GM21737 (cell line): ENCODE data around the gene DIP2C.
"Not testable (repeated sequence)": the region's sequence is repeated elsewhere in the genome, so short reads cannot be mapped to it uniquely, and the experiment has no call there.

Experiments
- ATAC-seq: cut with Tn5 transposase; IDR thresholded peaks from one replicate; pipeline ENCODE4 v1.9.1; 2021; ENCODE audit warnings: mild to moderate bottlenecking, moderate library complexity; ENCODE audit not compliant: unreplicated experiment

Gene DIP2C

GRCh38 chr10:697097-697875 is 7.8 kb upstream of the DIP2C start:
- no peak for ATAC-seq

- no peak for ATAC-seq
Measured at GRCh38 chr10:695396-695795, 5.9 kb upstream of the DIP2C start.

GRCh38 chr10:693506-693905 is 4.0 kb upstream of the DIP2C start:
- no peak for ATAC-seq

- no peak for ATAC-seq
Measured at GRCh38 chr10:692682-693351, 3.3 kb upstream of the DIP2C start.

GRCh38 chr10:691216-691615 is 1.7 kb upstream of the DIP2C start:
- no peak for ATAC-seq

GRCh38 chr10:690372-691161 is 1.1 kb upstream of the DIP2C start:
- ATAC-seq: no peak

- no peak for ATAC-seq
Measured at GRCh38 chr10:689121-689451, 382 bp downstream of the DIP2C start.

- no peak for ATAC-seq
Measured at GRCh38 chr10:688312-689120, 952 bp downstream of the DIP2C start.

GRCh38 chr10:687583-688311 is 1.7 kb downstream of the DIP2C start:
- no peak for ATAC-seq

GRCh38 chr10:686155-686931 is 3.1 kb downstream of the DIP2C start:
- ATAC-seq: no peak

GRCh38 chr10:685613-686012 is 3.9 kb downstream of the DIP2C start:
- ATAC-seq: no peak

- ATAC-seq: no peak
Measured at GRCh38 chr10:683448-684071, 5.9 kb downstream of the DIP2C start.

- ATAC-seq: no peak
Measured at GRCh38 chr10:682931-683447, 6.5 kb downstream of the DIP2C start.

- ATAC-seq: no peak
Measured at GRCh38 chr10:681670-682318, 7.7 kb downstream of the DIP2C start.

GRCh38 chr10:680745-681144 is 8.7 kb downstream of the DIP2C start:
- ATAC-seq: no peak

GRCh38 chr10:680146-680545 is 9.3 kb downstream of the DIP2C start:
- no peak for ATAC-seq

GRCh38 chr10:679556-679955 is 9.9 kb downstream of the DIP2C start:
- no peak for ATAC-seq

- not testable (repeated sequence) for ATAC-seq
Measured at GRCh38 chr10:678662-679005, 10.8 kb downstream of the DIP2C start.
